Hepatocyte (in vitro differentiated cells): ENCODE measurements around the gene MBNL3. TPM values are rescaled to one million over a fixed set of nuclear protein-coding genes. Genes with fewer than 3 reads are reported as not detected.

Source experiments
- DNase-seq: peaks from one replicate; pipeline ENCODE4 v3.0.0-alpha.2; 2016; ENCODE audit warnings: low spot score
- H2AFZ ChIP-seq: fragments of 200-600 bp; sonication (generic); 2 replicates; pipeline ENCODE4 v1.6.0; 2016; ENCODE audit warnings: antibody characterized with exemption, mild to moderate bottlenecking
- H3K27ac ChIP-seq: fragments of 200-600 bp; sonication (generic); 2 replicates; pipeline ENCODE4 v1.5.1; 2016; ENCODE audit warnings: mild to moderate bottlenecking
- H3K27me3 ChIP-seq: fragments of 200-600 bp; sonication (generic); 2 replicates; pipeline ENCODE4 v1.6.1; 2016
- H3K36me3 ChIP-seq: fragments of 200-600 bp; sonication (generic); replicated peaks from 2 replicates; pipeline ENCODE4 v1.5.1; 2016; ENCODE audit warnings: low read depth; ENCODE audit not compliant: insufficient read depth
- H3K4me1 ChIP-seq: fragments of 200-600 bp; sonication (generic); 2 replicates; pipeline ENCODE4 v1.5.1; 2016; ENCODE audit warnings: mild to moderate bottlenecking, moderate library complexity; ENCODE audit not compliant: insufficient read depth
- H3K4me2 ChIP-seq: fragments of 200-600 bp; sonication (generic); 2 replicates; pipeline ENCODE4 v1.6.0; 2016
- H3K4me3 ChIP-seq: fragments of 200-600 bp; sonication (generic); 2 replicates; pipeline ENCODE4 v1.5.1; 2016; ENCODE audit warnings: mild to moderate bottlenecking
- H3K79me2 ChIP-seq: fragments of 200-600 bp; sonication (generic); 2 replicates; pipeline ENCODE4 v1.6.0; 2017; ENCODE audit warnings: mild to moderate bottlenecking
- H3K9me2 ChIP-seq: fragments of 200-600 bp; sonication (generic); replicated peaks from 2 replicates; pipeline ENCODE4 v1.6.0; 2017; ENCODE audit warnings: mild to moderate bottlenecking; ENCODE audit not compliant: insufficient read depth
- H3K9me3 ChIP-seq: fragments of 200-600 bp; sonication (generic); 2 replicates; pipeline ENCODE4 v1.5.1; 2016; ENCODE audit warnings: low read depth, mild to moderate bottlenecking
- H4K20me1 ChIP-seq: fragments of 200-600 bp; sonication (generic); 2 replicates; pipeline ENCODE4 v1.6.0; 2016; ENCODE audit warnings: mild to moderate bottlenecking; ENCODE audit not compliant: insufficient read depth, poor library complexity, severe bottlenecking
- EZH2 ChIP-seq: fragments of 200-600 bp; sonication (generic); IDR thresholded peaks from 2 replicates; pipeline ENCODE4 v1.6.1; 2016; ENCODE audit warnings: antibody characterized with exemption, mild to moderate bottlenecking, borderline replicate concordance
- EZH2phosphoT487 ChIP-seq: fragments of 200-600 bp; sonication (generic); IDR thresholded peaks from one replicate; pipeline ENCODE4 v1.6.1; 2018; ENCODE audit warnings: antibody characterized with exemption, mild to moderate bottlenecking, low read depth, moderate library complexity; ENCODE audit not compliant: unreplicated experiment, severe bottlenecking
- WGBS: methylation state at CpG from one replicate; pipeline ENCODE4 v1.1.6; 2016; ENCODE audit warnings: low lambda C conversion rate; ENCODE audit errors: missing lambda C conversion rate; 5-methylcytosine and 5-hydroxymethylcytosine counted together
- polyA plus RNA-seq: library from polyadenylated mRNA; unstranded; fragments of >200 nt; fragmentation: Nextera tagmentation; extraction: Ambion mirVana; gene quantifications from 2 replicates; pipeline ENCODE4 v1.2.1, GENCODE V29; 2016
- total RNA-seq: library from RNA; depleted of rRNA; stranded (reverse); fragments of >200 nt; gene quantifications from 2 replicates; pipeline ENCODE4 v1.2.3, GENCODE V29; 2014
- TF ChIP-seq, protein P1 (sequence below): fragments of 200-600 bp; sonication (generic); IDR thresholded peaks from 2 replicates; pipeline ENCODE4 v1.5.1; 2016; ENCODE audit warnings: antibody characterized with exemption, mild to moderate bottlenecking; ENCODE audit not compliant: poor library complexity

Gene MBNL3
- total and polyA plus RNA-seq, 2 experiments from 2014 or later: 9.6 to 90.5 TPM

DNA sequence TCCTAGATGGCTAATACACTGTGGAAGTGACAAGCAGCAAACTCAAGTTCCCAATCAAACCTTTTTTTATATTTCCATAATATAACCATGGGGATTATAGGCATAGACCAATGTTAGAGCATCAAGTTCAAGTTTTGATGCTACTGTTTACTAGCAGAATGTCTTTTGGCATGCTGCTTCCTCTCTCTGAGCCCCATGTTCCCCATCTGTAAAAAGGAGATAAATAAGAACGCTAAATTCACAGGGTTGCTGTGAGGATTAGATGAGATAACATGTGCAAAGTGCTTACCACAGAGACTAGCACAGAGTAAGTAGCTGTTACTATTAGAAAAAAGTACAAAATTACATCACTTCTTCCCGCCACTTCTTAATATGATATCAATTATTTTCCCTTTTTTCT is 18.0 kb downstream of the MBNL3 start:
- H3K27me3 ChIP-seq: no peaks in the 10 kb centered on the region
- H3K4me3 ChIP-seq: no peak overlapping the region
- no peak overlapping the region for H3K4me2 ChIP-seq
- no peaks in the 10 kb centered on the region for H3K9me3 ChIP-seq
- no peaks in the 10 kb centered on the region for H3K79me2 ChIP-seq
- no peak for DNase-seq
- no peak overlapping the region for H2AFZ ChIP-seq
- H3K36me3 ChIP-seq: no peaks in the 10 kb centered on the region
- WGBS: 59% methylated on average over 2 of the region's 2 CpGs
- no peak overlapping the region for H3K27ac ChIP-seq
- no peak for TF ChIP-seq EZH2phosphoT487
- TF ChIP-seq, protein P1, sequence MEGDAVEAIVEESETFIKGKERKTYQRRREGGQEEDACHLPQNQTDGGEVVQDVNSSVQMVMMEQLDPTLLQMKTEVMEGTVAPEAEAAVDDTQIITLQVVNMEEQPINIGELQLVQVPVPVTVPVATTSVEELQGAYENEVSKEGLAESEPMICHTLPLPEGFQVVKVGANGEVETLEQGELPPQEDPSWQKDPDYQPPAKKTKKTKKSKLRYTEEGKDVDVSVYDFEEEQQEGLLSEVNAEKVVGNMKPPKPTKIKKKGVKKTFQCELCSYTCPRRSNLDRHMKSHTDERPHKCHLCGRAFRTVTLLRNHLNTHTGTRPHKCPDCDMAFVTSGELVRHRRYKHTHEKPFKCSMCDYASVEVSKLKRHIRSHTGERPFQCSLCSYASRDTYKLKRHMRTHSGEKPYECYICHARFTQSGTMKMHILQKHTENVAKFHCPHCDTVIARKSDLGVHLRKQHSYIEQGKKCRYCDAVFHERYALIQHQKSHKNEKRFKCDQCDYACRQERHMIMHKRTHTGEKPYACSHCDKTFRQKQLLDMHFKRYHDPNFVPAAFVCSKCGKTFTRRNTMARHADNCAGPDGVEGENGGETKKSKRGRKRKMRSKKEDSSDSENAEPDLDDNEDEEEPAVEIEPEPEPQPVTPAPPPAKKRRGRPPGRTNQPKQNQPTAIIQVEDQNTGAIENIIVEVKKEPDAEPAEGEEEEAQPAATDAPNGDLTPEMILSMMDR: no peak
- TF ChIP-seq EZH2: no peak
- H3K9me2 ChIP-seq: no peaks in the 10 kb centered on the region
- H3K4me1 ChIP-seq: peaks cover 3% of the 10 kb centered on the region
- no peaks in the 10 kb centered on the region for H4K20me1 ChIP-seq

DNA sequence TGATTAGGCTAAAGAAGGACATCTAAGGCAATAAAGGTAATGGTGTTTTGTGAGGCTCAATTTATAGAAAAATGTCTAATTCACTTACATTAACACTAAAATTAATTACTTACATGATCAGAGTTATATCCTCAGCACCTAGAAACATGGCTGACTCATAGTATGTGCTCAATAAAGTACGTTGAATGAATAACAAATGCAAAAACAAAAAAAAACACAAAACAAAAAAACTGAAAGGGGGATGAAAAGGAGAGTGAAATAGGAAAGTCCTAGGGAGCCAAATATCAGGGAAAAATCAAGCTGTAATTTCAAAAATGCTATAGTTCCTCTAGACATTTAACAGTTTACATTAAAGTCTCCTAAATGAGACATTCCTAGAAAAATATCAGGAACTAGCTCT is 18.7 kb downstream of the MBNL3 start:
- Histone ChIP-seq H3K4me3 (no peak overlapping the region), H3K36me3 (no peaks in the 10 kb centered on the region), H2AFZ (no peak overlapping the region), H3K27ac (no peak overlapping the region), H3K27me3 (no peaks in the 10 kb centered on the region), H3K9me3 (no peaks in the 10 kb centered on the region), H3K4me1 (peaks cover 3% of the 10 kb centered on the region), H3K9me2 (no peaks in the 10 kb centered on the region), H3K4me2 (no peak overlapping the region), H3K79me2 (no peaks in the 10 kb centered on the region), H4K20me1 (no peaks in the 10 kb centered on the region)
- WGBS: 89% methylated on average over 1 of the region's 1 CpG
- DNase-seq: no peak
- TF ChIP-seq EZH2phosphoT487: no peak
- TF ChIP-seq EZH2: no peak
- TF ChIP-seq, protein P1: no peak

DNA sequence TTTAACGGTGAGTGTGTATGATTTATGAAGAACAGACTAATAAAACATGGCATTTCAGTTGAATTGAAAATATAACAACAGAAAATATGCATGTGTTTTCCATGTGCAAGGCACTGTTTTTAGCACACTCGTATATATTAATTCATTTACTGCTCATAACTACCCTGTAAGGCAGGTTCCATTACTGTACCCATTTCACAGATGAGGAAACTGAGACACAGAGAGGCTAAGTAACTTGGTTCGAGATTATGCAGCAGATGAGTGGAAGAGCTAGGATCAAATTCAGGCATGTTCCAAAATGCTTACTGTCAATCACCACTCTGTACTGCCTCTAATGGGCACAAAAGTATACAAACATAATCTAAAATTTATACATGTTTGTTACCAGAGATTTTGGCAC is 20.4 kb downstream of the MBNL3 start:
- H3K36me3 ChIP-seq: no peaks in the 10 kb centered on the region
- H3K27ac ChIP-seq: no peak overlapping the region
- no peak overlapping the region for H2AFZ ChIP-seq
- H3K9me3 ChIP-seq: no peaks in the 10 kb centered on the region
- no peak overlapping the region for H3K4me3 ChIP-seq
- TF ChIP-seq, protein P1: no peak
- TF ChIP-seq EZH2phosphoT487: no peak
- no peak for TF ChIP-seq EZH2
- DNase-seq: no peak
- peaks cover 3% of the 10 kb centered on the region for H3K4me1 ChIP-seq
- no peaks in the 10 kb centered on the region for H3K27me3 ChIP-seq
- WGBS: 69% methylated on average over 3 of the region's 3 CpGs
- no peak overlapping the region for H3K4me2 ChIP-seq
- no peaks in the 10 kb centered on the region for H3K79me2 ChIP-seq
- no peaks in the 10 kb centered on the region for H3K9me2 ChIP-seq
- no peaks in the 10 kb centered on the region for H4K20me1 ChIP-seq

DNA sequence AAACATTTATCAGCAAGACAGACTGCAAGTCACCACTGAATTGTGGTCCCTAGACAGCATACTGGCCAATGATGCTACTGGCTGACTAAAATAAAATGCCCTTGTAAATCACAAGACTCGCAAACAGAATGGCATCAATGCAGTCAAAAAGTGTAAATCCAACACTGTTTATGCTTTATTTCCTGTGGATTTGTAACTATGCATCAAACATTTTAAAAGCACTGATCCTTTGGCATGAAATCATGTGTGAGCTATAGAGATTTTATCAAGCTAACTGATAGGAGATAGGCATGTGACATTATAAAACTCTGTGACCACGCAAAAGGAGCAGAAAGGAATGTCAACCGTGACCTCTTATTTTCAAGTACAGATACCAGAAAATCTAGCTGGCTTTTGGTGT is 20.8 kb downstream of the MBNL3 start:
- no peak overlapping the region for H3K4me2 ChIP-seq
- no peak overlapping the region for H2AFZ ChIP-seq
- no peaks in the 10 kb centered on the region for H3K9me3 ChIP-seq
- no peaks in the 10 kb centered on the region for H3K9me2 ChIP-seq
- H3K36me3 ChIP-seq: no peaks in the 10 kb centered on the region
- TF ChIP-seq, protein P1: no peak
- no peak for TF ChIP-seq EZH2
- no peak for TF ChIP-seq EZH2phosphoT487
- DNase-seq: no peak
- H3K4me1 ChIP-seq: peaks cover 3% of the 10 kb centered on the region
- no peaks in the 10 kb centered on the region for H3K27me3 ChIP-seq
- no peaks in the 10 kb centered on the region for H4K20me1 ChIP-seq
- 54% methylated on average over 3 of the region's 3 CpGs for WGBS
- H3K27ac ChIP-seq: peak overlapping the region; percentile 14
- no peak overlapping the region for H3K4me3 ChIP-seq
- no peaks in the 10 kb centered on the region for H3K79me2 ChIP-seq
